Stomach (tissue), 4 donors: Measurements from ENCODE around the gene HELZ.

Source experiments
- POLR2AphosphoS5 ChIP-seq, 3 donors: sonication (generic); formaldehyde crosslinking; IDR thresholded peaks; one replicate each; pipeline ENCODE4 v1.6.1; 2016; ENCODE audit warnings: antibody characterized with exemption in 3 of 3
- TF ChIP-seq, protein P1 (sequence below), 7 experiments: fragments of 450-650 bp in 4 of 7; fragments of 200-600 bp in 3 of 7; sonication (generic) in 3 of 7; IDR thresholded peaks; one replicate each; pipeline ENCODE4 v1.5.1; 2016 to 2019; ENCODE audit warnings: antibody characterized with exemption in 7 of 7, control low read depth in 2 of 7, mild to moderate bottlenecking in 1 of 7

DNA sequence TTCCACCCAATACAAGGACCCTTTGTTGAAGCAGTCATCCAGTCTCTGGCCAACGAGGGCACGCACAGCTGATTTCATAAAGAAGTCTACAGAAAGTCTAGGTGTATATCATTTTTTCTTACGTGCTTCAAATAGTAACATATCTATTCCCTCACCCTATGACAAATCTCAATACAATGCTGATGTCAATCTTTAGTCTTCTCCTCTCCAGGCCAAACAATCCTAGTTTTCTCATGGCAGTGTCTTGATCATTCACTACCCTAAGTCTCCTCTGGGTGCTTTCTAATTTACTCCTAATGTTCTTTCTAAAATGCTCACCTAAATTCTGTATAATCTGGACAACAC lies 108.0 kb downstream of the HELZ start:
- TF ChIP-seq, protein P1, sequence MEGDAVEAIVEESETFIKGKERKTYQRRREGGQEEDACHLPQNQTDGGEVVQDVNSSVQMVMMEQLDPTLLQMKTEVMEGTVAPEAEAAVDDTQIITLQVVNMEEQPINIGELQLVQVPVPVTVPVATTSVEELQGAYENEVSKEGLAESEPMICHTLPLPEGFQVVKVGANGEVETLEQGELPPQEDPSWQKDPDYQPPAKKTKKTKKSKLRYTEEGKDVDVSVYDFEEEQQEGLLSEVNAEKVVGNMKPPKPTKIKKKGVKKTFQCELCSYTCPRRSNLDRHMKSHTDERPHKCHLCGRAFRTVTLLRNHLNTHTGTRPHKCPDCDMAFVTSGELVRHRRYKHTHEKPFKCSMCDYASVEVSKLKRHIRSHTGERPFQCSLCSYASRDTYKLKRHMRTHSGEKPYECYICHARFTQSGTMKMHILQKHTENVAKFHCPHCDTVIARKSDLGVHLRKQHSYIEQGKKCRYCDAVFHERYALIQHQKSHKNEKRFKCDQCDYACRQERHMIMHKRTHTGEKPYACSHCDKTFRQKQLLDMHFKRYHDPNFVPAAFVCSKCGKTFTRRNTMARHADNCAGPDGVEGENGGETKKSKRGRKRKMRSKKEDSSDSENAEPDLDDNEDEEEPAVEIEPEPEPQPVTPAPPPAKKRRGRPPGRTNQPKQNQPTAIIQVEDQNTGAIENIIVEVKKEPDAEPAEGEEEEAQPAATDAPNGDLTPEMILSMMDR (IDR thresholded peaks at IDR 0.05), result no peak
- no peak for TF ChIP-seq POLR2AphosphoS5 (IDR thresholded peaks at IDR 0.05)
